ENCODE data around the gene SLC16A5.

The SLC16A5 gene

GRCh38 chr17:75152922-75153779 lies 65.4 kb downstream of the SLC16A5 start:
- DNase-seq (ENCODE audit: low read depth), result peak; percentile 73

GRCh38 chr17:75153780-75154194 lies 66.0 kb downstream of the SLC16A5 start:
- TF ChIP-seq CTCF (IDR thresholded peaks at IDR 0.05; ENCODE audit: insufficient read depth, low read depth, low read length, missing control alignments), result no peak
- no peak for DNase-seq (ENCODE audit: low read depth)

More at GRCh38 chr17:75152922-75153779, 65.4 kb downstream of the SLC16A5 start:
- TF ChIP-seq CTCF (IDR thresholded peaks at IDR 0.05; ENCODE audit: insufficient read depth, low read depth, low read length, missing control alignments), result no peak
- peak overlapping the region; percentile 85 for H3K4me3 ChIP-seq (ENCODE audit: low read length)

GRCh38 chr17:75154195-75155106 lies 66.7 kb downstream of the SLC16A5 start, which contains the start of gene JPT1:
TSS of gene JPT1 (minus strand) at chr17:75154512. CDS start at chr17:75154397, 115 bp downstream.
- no peak for TF ChIP-seq CTCF (IDR thresholded peaks at IDR 0.05; ENCODE audit: insufficient read depth, low read depth, low read length, missing control alignments)
- H3K4me3 ChIP-seq (ENCODE audit: low read length), result peak within 1 kb of the TSS; percentile 85
- DNase-seq (ENCODE audit: low read depth), result peak; percentile 100

More at GRCh38 chr17:75153780-75154194, 66.0 kb downstream of the SLC16A5 start:
- H3K4me3 ChIP-seq (ENCODE audit: low read length), result peak overlapping the region; percentile 85

GRCh38 chr17:75155191-75155601 lies 67.4 kb downstream of the SLC16A5 start:
- H3K4me3 ChIP-seq (ENCODE audit: low read length), result no peak overlapping the region
- no peak for TF ChIP-seq CTCF (IDR thresholded peaks at IDR 0.05; ENCODE audit: insufficient read depth, low read depth, low read length, missing control alignments)
- DNase-seq (ENCODE audit: low read depth), result peak; percentile 73
